Esophagus muscularis mucosa (tissue), 4 donors: ENCODE measurements around the gene RBMS1. TPM values are rescaled to one million over a fixed set of nuclear protein-coding genes. Genes with fewer than 3 reads are reported as not detected.

ENCODE experiments used
- DNase-seq: peaks from one replicate; pipeline ENCODE4 v3.0.0-alpha.2; 2017; ENCODE audit errors: extremely low spot score
- H3K27ac ChIP-seq, 4 donors: fragments of 200-600 bp; sonication (generic); replicated peaks in 1 of 4; 1 replicate in 3 of 4; 2 replicates in 1 of 4; pipeline ENCODE4 v1.5.1; 2016 to 2019; ENCODE audit warnings: mild to moderate bottlenecking in 1 of 4
- H3K27me3 ChIP-seq, 4 donors: fragments of 200-600 bp; sonication (generic); one replicate each; pipeline versions ENCODE4 v1.5.1 to v1.6.0; 2016 to 2019
- H3K36me3 ChIP-seq, 4 donors: fragments of 200-600 bp; sonication (generic); one replicate each; pipeline ENCODE4 v1.5.1; 2016 to 2019
- H3K4me1 ChIP-seq, 4 donors: fragments of 200-600 bp; sonication (generic); one replicate each; pipeline ENCODE4 v1.5.1; 2016 to 2019
- H3K4me3 ChIP-seq, 4 donors: fragments of 200-600 bp; sonication (generic); 1 replicate in 2 of 4; 2 replicates in 2 of 4; pipeline ENCODE4 v1.5.1; 2016 to 2019; ENCODE audit warnings: mild to moderate bottlenecking in 4 of 4, moderate library complexity in 1 of 4
- H3K9me3 ChIP-seq, 4 donors: fragments of 200-600 bp; sonication (generic); 1 replicate in 3 of 4; 2 replicates in 1 of 4; pipeline ENCODE4 v1.5.1; 2016 to 2019
- EP300 ChIP-seq: sonication (generic); formaldehyde crosslinking; IDR thresholded peaks from one replicate; pipeline ENCODE4 v1.6.1; 2017; ENCODE audit warnings: antibody characterized with exemption
- POLR2A ChIP-seq: fragments of 450-650 bp; IDR thresholded peaks from one replicate; pipeline ENCODE4 v1.6.1; 2017; ENCODE audit warnings: antibody characterized with exemption, moderate library complexity, mild to moderate bottlenecking, low read depth
- POLR2AphosphoS5 ChIP-seq, 2 donors: sonication (generic); formaldehyde crosslinking; IDR thresholded peaks; one replicate each; pipeline ENCODE4 v1.6.1; 2017; ENCODE audit warnings: antibody characterized with exemption in 2 of 2
- WGBS: methylation state at CpG from one replicate; pipeline ENCODE4 v1.1.5; 2018; 5-methylcytosine and 5-hydroxymethylcytosine counted together
- intact Hi-C: fragments of 100-400 bp; cut with DNase I; formaldehyde crosslinking; loops from one replicate; pipeline ENCODE4 v1.15.1; 2023
- total RNA-seq, 4 donors: library from RNA; depleted of rRNA; stranded (reverse); fragments of >200 nt; gene quantifications; one replicate each; pipeline versions ENCODE4 v1.1.0 to v1.2.1, GENCODE V29; 2016
- TF ChIP-seq, protein P1 (sequence below), 3 experiments: fragments of 200-600 bp in 2 of 3; fragments of 450-650 bp in 1 of 3; sonication (generic) in 2 of 3; IDR thresholded peaks; one replicate each; pipeline ENCODE4 v1.5.1; 2017 to 2019; ENCODE audit warnings: antibody characterized with exemption in 3 of 3, mild to moderate bottlenecking in 2 of 3, moderate library complexity in 1 of 3

RBMS1 gene
- total RNA-seq, 4 donors from 2014 or later, result 86.8 to 116 (median 93.1) TPM

DNA sequence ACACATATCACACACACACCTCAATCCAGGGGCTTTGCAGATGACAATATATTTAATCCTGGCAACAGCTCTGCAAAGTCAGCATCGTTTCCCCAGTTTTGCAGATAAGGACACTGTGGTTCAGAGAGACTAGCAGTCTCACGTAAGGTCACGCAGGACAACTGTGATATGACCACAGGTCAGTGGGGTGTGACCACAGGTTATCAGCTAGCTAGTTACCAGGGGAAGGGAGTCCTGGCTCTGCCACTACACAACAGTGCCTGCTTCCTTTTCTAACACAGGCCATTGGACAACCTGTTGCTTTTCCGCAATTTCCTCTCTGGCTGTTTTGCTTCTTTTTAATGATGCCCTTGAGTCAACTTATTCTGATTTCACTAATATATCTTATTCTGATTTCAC, 33.3 kb downstream of the RBMS1 start:
- Histone ChIP-seq H3K9me3 (no peaks in the 10 kb centered on the region), H3K4me3 (no peak overlapping the region), H3K36me3 (no peaks in the 10 kb centered on the region), H3K27ac (peak overlapping the region in 1 of 4 donors; percentile 65), H3K4me1 (peaks cover 46 to 91% (median 70%) of the 10 kb centered on the region in 4 donors), H3K27me3 (no peaks in the 10 kb centered on the region)
- 86% methylated on average over 4 of the region's 4 CpGs for WGBS
- no peak for DNase-seq
- intact Hi-C loops, result no loop called here
- no peak for TF ChIP-seq EP300
- TF ChIP-seq POLR2A, result no peak
- TF ChIP-seq, protein P1, sequence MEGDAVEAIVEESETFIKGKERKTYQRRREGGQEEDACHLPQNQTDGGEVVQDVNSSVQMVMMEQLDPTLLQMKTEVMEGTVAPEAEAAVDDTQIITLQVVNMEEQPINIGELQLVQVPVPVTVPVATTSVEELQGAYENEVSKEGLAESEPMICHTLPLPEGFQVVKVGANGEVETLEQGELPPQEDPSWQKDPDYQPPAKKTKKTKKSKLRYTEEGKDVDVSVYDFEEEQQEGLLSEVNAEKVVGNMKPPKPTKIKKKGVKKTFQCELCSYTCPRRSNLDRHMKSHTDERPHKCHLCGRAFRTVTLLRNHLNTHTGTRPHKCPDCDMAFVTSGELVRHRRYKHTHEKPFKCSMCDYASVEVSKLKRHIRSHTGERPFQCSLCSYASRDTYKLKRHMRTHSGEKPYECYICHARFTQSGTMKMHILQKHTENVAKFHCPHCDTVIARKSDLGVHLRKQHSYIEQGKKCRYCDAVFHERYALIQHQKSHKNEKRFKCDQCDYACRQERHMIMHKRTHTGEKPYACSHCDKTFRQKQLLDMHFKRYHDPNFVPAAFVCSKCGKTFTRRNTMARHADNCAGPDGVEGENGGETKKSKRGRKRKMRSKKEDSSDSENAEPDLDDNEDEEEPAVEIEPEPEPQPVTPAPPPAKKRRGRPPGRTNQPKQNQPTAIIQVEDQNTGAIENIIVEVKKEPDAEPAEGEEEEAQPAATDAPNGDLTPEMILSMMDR (IDR thresholded peaks at IDR 0.05), result no peak
- TF ChIP-seq POLR2AphosphoS5 (IDR thresholded peaks at IDR 0.05), result no peak

DNA sequence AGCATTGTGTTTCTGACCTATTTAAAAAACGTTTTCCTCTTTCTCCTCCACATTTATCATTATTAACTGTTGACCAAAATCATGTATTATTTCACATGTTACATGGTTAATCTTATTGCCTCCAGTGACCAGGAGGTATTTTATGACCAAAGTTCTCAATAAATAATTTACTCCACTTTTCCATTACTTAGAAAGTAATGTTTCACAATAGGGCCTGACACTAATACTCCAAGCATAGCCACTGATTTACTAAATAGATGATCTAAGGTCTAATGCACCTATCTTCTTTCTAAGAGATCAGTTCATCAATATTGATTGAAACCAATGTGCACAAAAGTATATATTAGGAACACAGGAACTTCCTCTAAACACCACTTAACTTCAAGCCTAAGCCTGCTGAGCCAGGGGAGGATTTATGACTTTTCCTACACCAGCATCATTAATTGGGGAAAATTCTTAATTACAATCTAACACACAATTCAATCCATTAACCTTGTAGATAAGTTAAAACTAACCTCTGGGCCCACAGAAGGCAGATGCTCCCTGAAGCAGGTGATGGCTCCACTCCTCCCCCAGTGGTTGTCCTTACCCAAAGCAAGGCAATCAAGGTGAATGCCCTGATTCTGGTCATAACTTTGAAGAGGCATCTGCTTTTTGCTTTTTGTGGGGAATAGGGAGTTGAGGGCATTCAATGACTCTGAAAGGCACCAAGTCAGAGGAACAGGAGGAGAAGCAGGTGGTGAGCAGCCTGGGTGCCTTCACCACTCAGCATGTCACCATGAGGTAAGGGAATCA, 33.9 kb downstream of the RBMS1 start:
- Histone ChIP-seq H3K9me3 (no peaks in the 10 kb centered on the region), H3K36me3 (no peaks in the 10 kb centered on the region), H3K4me3 (no peak overlapping the region), H3K27ac (peak overlapping the region in 3 of 4 donors; percentile 60 to 74 (median 65)), H3K27me3 (no peaks in the 10 kb centered on the region), H3K4me1 (peaks cover 46 to 91% (median 70%) of the 10 kb centered on the region in 4 donors)
- 33% methylated on average over 1 of the region's 1 CpG for WGBS
- TF ChIP-seq, protein P1 (IDR thresholded peaks at IDR 0.05), result no peak
- TF ChIP-seq POLR2AphosphoS5 (IDR thresholded peaks at IDR 0.05) (no peak), EP300 (no peak), POLR2A (no peak)
- intact Hi-C loops, result no loop called here
- no peak for DNase-seq

DNA sequence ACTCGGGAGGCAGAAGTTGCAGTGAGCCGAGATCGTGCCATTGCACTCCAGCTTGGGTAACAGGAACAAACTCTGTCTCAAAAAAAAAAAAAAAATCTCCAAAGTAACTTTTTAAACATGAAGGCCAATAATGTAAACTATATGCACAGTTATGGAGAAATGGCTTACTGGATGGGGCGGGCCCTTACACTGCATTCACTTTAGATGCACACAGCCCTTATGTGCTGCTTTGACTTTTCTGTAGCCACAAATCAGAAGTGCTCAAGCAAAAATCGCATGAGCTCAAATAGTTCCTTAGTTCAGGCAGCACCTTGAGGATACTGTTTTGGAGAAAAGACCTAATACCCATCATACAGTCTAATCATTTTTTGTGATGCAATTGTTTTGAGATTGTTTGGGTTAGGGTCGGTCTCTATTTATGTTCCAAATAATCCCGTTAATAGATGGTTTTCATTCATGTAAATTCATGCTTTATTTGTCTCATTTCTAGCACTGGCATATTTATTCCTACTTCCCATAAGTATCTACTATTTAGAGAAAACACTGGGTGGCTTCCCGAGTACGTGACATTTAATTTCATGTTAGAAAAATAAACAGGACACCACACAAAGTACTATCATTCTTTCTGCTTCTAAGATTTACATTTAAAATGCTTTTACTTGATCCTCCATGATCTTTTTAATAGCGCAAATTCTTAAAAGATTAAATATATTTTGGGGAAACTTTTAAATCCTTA, 34.7 kb downstream of the RBMS1 start:
- H3K4me1 ChIP-seq, result peaks cover 52 to 91% (median 70%) of the 10 kb centered on the region in 4 donors
- H3K9me3 ChIP-seq, result no peaks in the 10 kb centered on the region
- TF ChIP-seq, protein P1 (IDR thresholded peaks at IDR 0.05), result no peak
- TF ChIP-seq POLR2A (no peak), POLR2AphosphoS5 (IDR thresholded peaks at IDR 0.05) (no peak), EP300 (no peak)
- no peaks in the 10 kb centered on the region for H3K27me3 ChIP-seq
- peak overlapping the region; percentile 60 to 74 (median 66) for H3K27ac ChIP-seq
- no peak for DNase-seq
- no peak overlapping the region for H3K4me3 ChIP-seq
- H3K36me3 ChIP-seq, result no peaks in the 10 kb centered on the region
- WGBS, result 52% methylated on average over 10 of the region's 10 CpGs
- intact Hi-C loops, result no loop called here

DNA sequence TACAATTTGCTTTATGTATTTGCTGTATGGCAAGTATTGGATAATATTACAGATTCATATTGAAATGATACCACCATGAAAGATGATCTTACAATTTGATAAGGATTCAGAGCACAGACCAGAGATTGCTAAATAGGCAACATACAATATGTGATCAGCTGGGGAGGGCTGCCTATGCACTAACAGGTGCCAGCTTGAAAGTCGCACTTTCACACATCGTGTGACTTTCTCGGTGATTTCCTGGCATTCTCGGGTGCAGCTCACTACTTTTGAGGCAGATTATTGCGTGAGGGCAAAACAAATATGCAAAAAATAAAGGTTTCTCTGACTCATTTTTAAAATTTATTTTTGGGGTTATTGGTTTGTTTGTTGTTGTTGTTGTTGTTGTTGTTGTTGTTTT, 36.0 kb downstream of the RBMS1 start:
- H3K27me3 ChIP-seq, result no peaks in the 10 kb centered on the region
- no peak overlapping the region for H3K4me3 ChIP-seq
- intact Hi-C loops, result no loop called here
- TF ChIP-seq POLR2AphosphoS5 (IDR thresholded peaks at IDR 0.05), result no peak
- WGBS, result 91% methylated on average over 5 of the region's 5 CpGs
- H3K27ac ChIP-seq, result peak overlapping the region in 2 of 4 donors; percentile 67 to 74
- no peaks in the 10 kb centered on the region for H3K9me3 ChIP-seq
- H3K36me3 ChIP-seq, result no peaks in the 10 kb centered on the region
- peaks cover 56 to 93% (median 73%) of the 10 kb centered on the region in 4 donors for H3K4me1 ChIP-seq
- no peak for DNase-seq

DNA sequence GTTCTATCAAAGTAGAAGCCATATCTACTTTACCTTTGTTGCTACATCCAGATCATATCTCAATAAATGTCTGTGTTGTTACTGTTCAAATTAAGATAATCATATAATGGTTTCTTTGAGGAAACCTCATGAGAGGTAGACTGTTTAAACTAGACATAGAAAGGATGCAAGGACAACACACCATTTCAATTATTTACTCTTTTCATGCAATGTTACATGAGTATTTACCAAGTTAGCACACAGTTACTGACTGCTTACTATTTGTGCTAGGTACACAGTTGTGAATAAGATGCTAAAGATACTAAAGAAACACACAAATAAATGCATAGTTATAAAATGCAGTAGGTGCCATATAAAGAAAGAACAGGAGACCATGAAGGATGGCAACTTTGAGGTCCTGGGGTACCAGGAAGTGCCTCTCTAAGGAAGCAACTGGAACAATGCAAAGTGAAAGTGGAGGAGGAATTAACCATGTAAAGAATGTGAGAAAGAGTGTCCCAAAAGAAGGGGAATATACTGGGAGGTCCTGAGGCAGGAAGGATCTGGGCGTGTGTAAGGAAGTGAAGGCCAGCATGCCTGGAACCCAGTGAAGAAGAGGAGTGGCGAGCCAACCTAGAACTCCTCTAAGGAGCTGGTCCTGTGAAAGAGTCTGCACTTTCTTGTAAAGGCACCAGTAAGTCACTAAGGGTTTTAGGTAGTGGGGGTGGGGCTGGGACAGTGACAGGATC, 39.4 kb downstream of the RBMS1 start:
- intact Hi-C loops, result no loop called here
- H3K9me3 ChIP-seq, result no peaks in the 10 kb centered on the region
- no peak overlapping the region for H3K4me3 ChIP-seq
- peaks cover 59 to 80% (median 77%) of the 10 kb centered on the region in 4 donors for H3K4me1 ChIP-seq
- WGBS, result 72% methylated on average over 2 of the region's 2 CpGs
- no peak for TF ChIP-seq EP300
- TF ChIP-seq POLR2AphosphoS5 (IDR thresholded peaks at IDR 0.05), result no peak
- TF ChIP-seq POLR2A, result no peak
- TF ChIP-seq, protein P1 (IDR thresholded peaks at IDR 0.05), result no peak
- no peaks in the 10 kb centered on the region for H3K27me3 ChIP-seq
- peak overlapping the region in 3 of 4 donors; percentile 21 to 51 (median 43) for H3K27ac ChIP-seq
- DNase-seq, result no peak
- H3K36me3 ChIP-seq, result no peaks in the 10 kb centered on the region
